Smooth muscle cell (in vitro differentiated cells): ENCODE measurements around the gene ZBED3. TPM values are rescaled to one million over a fixed set of nuclear protein-coding genes. Genes with fewer than 3 reads are reported as not detected.

Source experiments
- DNase-seq: peaks from one replicate; lab custom pipeline; 2025; ENCODE audit not compliant: unreplicated experiment; lab: John Stamatoyannopoulos, UW
- H2AFZ ChIP-seq: fragments of 200-600 bp; sonication (generic); 2 replicates; pipeline ENCODE4 v1.6.0; 2016; ENCODE audit warnings: antibody characterized with exemption, low read depth, mild to moderate bottlenecking
- H3F3A ChIP-seq: fragments of 200-600 bp; sonication (generic); 2 replicates; pipeline ENCODE4 v1.6.0; 2017; ENCODE audit warnings: antibody characterized with exemption, low read depth
- H3K27ac ChIP-seq: fragments of 200-600 bp; sonication (generic); 2 replicates; pipeline ENCODE4 v1.5.1; 2016; ENCODE audit warnings: low read depth, mild to moderate bottlenecking
- H3K27me3 ChIP-seq: fragments of 200-600 bp; sonication (generic); 2 replicates; pipeline ENCODE4 v1.6.1; 2016; ENCODE audit warnings: low read depth, mild to moderate bottlenecking
- H3K36me3 ChIP-seq: fragments of 200-600 bp; sonication (generic); 2 replicates; pipeline ENCODE4 v1.5.1; 2016; ENCODE audit warnings: low read depth
- H3K4me1 ChIP-seq: fragments of 200-600 bp; sonication (generic); 2 replicates; pipeline ENCODE4 v1.5.1; 2016; ENCODE audit warnings: low read depth
- H3K4me2 ChIP-seq: fragments of 200-600 bp; sonication (generic); 2 replicates; pipeline ENCODE4 v1.6.0; 2016; ENCODE audit warnings: mild to moderate bottlenecking
- H3K4me3 ChIP-seq: fragments of 200-600 bp; sonication (generic); 2 replicates; pipeline ENCODE4 v1.5.1; 2016; ENCODE audit warnings: mild to moderate bottlenecking
- H3K79me2 ChIP-seq: fragments of 200-600 bp; sonication (generic); 2 replicates; pipeline ENCODE4 v1.6.0; 2016; ENCODE audit warnings: low read depth, mild to moderate bottlenecking
- H3K9ac ChIP-seq: fragments of 200-600 bp; sonication (generic); 2 replicates; pipeline ENCODE4 v1.6.0; 2016; ENCODE audit warnings: low read depth
- H3K9me3 ChIP-seq: fragments of 200-600 bp; sonication (generic); replicated peaks from 2 replicates; pipeline ENCODE4 v1.5.1; 2016; ENCODE audit warnings: low read depth
- H4K20me1 ChIP-seq: fragments of 200-600 bp; sonication (generic); 2 replicates; pipeline ENCODE4 v1.6.0; 2016; ENCODE audit warnings: low read depth
- WGBS: methylation state at CpG from one replicate; pipeline ENCODE4 v1.1.7; 2016; ENCODE audit warnings: low lambda C conversion rate; 5-methylcytosine and 5-hydroxymethylcytosine counted together
- polyA plus RNA-seq: library from polyadenylated mRNA; unstranded; fragments of >200 nt; fragmentation: Nextera tagmentation; extraction: Ambion mirVana; gene quantifications from 2 replicates; pipeline ENCODE4 v1.2.1, GENCODE V29; 2016
- total RNA-seq: library from RNA; depleted of rRNA; stranded (reverse); fragments of >200 nt; gene quantifications from 2 replicates; pipeline ENCODE4 v1.2.3, GENCODE V29; 2014
- TF ChIP-seq, protein P1 (sequence below): fragments of 200-600 bp; sonication (generic); IDR thresholded peaks from 2 replicates; pipeline ENCODE4 v1.5.1; 2017; ENCODE audit warnings: borderline replicate concordance, mild to moderate bottlenecking, antibody characterized with exemption; ENCODE audit not compliant: insufficient read depth, poor library complexity, severe bottlenecking

The ZBED3 gene
- total and polyA plus RNA-seq, 2 experiments from 2014 or later = 1.6 to 4.8 TPM

DNA sequence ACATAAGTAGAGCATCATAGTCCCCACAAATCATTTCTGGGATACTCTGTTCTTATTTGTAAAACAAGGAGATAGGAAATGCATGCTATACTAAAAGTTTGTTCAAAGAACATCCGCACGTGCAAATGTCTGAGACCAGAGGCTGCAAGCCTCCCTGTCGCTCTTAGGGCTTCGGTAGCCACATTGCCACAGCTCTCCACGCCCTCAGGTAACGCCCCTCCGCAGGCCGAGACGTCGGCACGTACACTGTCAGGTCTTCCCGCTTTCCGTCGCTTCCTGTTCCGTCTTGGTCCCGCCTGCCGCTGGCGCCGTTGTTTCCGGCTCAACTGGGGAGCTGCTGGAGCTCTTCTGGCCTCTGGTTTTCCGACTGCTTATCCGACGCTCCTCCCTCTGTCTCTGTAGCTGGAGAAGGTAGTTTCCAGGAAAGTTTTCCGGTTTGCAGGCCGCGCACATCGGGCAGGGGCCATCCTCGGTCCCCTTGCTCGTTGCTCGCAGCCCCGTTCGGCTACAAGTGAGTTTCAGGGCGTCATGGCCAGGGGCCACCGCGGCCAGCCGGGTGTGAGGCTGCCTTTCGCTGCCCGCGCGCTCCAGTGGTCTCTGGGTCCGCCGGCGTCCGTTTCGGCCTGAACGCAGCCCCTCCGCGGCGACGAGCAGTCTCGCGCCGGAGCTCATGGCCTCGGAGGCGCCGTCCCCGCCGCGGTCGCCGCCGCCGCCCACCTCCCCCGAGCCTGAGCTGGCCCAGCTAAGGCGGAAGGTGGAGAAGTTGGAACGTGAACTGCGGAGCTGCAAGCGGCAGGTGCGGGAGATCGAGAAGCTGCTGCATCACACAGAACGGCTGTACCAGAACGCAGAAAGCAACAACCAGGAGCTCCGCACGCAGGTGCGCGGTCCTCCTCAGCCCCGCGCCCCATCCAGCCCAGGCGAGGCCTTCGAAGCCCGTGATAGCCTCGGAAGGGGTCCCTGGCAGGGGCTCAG lies 56.7 kb downstream of the ZBED3 start, which contains the start of gene AGGF1:
Gene AGGF1 (plus strand): TSS at position 308 of the 975 bp plus-strand sequence. CDS start 363 bp downstream, at position 671.
- H3K4me2 ChIP-seq = peak within 1 kb of the TSS; percentile 100
- H3K9me3 ChIP-seq = no peaks in the 10 kb centered on the region
- TF ChIP-seq, protein P1, sequence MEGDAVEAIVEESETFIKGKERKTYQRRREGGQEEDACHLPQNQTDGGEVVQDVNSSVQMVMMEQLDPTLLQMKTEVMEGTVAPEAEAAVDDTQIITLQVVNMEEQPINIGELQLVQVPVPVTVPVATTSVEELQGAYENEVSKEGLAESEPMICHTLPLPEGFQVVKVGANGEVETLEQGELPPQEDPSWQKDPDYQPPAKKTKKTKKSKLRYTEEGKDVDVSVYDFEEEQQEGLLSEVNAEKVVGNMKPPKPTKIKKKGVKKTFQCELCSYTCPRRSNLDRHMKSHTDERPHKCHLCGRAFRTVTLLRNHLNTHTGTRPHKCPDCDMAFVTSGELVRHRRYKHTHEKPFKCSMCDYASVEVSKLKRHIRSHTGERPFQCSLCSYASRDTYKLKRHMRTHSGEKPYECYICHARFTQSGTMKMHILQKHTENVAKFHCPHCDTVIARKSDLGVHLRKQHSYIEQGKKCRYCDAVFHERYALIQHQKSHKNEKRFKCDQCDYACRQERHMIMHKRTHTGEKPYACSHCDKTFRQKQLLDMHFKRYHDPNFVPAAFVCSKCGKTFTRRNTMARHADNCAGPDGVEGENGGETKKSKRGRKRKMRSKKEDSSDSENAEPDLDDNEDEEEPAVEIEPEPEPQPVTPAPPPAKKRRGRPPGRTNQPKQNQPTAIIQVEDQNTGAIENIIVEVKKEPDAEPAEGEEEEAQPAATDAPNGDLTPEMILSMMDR = no peak
- peaks cover 13% of the 10 kb centered on the region for H3K79me2 ChIP-seq
- no peaks in the 10 kb centered on the region for H3K27me3 ChIP-seq
- H3K27ac ChIP-seq = peak within 1 kb of the TSS; percentile 78
- peak within 1 kb of the TSS; percentile 87 for H3K9ac ChIP-seq
- peaks cover 10% of the 10 kb centered on the region for H3K4me1 ChIP-seq
- H4K20me1 ChIP-seq = peaks cover 11% of the 10 kb centered on the region
- peak; percentile 45 for DNase-seq
- WGBS = 4% methylated on average over 76 of the region's 82 CpGs
- H3K4me3 ChIP-seq = peak within 1 kb of the TSS; percentile 84
- H3K36me3 ChIP-seq = peaks cover 2% of the 10 kb centered on the region
- peak within 1 kb of the TSS; percentile 94 for H2AFZ ChIP-seq
- H3F3A ChIP-seq = no peaks in the 10 kb centered on the region

DNA sequence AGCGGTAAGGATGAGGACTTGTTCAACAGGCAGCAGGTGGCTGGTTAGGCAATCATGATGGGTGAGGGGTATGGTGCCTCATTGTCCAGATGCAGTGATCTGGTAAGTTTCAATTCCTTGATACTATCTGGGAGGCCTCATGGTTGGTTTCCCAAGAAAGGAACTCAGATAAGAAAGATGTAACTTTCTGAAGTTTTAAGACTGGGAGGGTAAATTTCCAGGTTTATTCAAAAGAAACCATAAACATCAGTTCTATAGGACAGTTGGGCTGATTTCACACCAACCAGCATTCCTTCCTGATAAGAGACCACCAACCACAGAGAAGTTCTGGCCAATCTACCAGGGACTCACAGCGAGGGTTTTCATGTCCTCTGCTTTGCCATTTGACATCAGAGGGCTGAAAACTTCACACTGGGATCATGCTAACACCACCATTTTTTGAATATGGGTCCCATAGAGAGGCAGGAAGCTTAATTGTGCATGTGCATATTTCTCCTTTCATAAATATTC lies 57.7 kb downstream of the ZBED3 start:
- Histone ChIP-seq H3K9ac (no peak overlapping the region), H3K79me2 (peaks cover 13% of the 10 kb centered on the region), H3K4me2 (peak overlapping the region; percentile 100), H3K4me1 (peaks cover 10% of the 10 kb centered on the region), H3K27me3 (no peaks in the 10 kb centered on the region), H2AFZ (peak overlapping the region; percentile 94), H3K36me3 (no peaks in the 10 kb centered on the region), H3F3A (no peaks in the 10 kb centered on the region), H3K27ac (peak overlapping the region; percentile 78), H3K9me3 (no peaks in the 10 kb centered on the region), H4K20me1 (peaks cover 11% of the 10 kb centered on the region), H3K4me3 (peak overlapping the region; percentile 84)
- 100% methylated on average over 2 of the region's 2 CpGs for WGBS
- TF ChIP-seq, protein P1 = no peak
- DNase-seq = no peak

DNA sequence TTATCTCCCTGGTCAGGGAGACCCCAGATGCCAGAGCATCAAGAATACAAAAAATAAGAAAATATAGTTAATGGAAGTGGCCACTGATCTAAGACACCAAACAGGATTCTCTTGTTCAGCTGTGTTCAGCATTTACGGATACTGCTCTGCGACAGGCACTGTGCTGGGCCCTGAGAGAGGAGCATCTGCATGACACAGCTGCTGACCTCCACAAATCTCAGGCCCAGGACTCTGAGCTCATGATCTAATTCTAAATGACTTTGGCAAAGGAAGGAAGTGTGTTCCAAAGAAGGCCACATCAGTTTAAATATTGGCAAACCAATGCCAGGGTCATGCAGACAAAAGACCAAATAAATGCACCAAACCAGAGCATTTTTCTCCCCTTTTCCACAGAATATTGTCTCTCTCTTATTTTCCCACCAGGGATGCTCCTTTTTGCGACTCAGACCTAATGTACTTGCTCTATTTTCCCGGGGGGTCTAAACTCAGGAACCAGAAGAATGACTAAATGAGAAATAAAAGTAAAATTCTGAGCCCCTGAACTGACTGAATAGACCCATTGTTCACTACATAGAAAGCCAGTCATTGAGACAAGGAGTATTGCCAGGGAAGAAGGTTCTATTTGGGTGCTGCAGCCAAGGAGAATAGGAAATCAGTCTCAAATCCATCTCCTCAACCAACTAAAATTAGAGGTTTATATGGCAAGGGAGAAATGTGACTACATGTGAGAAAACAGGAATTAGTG lies 58.3 kb downstream of the ZBED3 start:
- 93% methylated on average over 4 of the region's 4 CpGs for WGBS
- Histone ChIP-seq H3K9ac (no peak overlapping the region), H3K4me3 (no peak overlapping the region), H3K27ac (no peak overlapping the region), H3F3A (no peaks in the 10 kb centered on the region), H3K4me2 (no peak overlapping the region), H3K79me2 (peaks cover 13% of the 10 kb centered on the region), H4K20me1 (peaks cover 10% of the 10 kb centered on the region), H3K4me1 (peaks cover 10% of the 10 kb centered on the region), H2AFZ (no peak overlapping the region), H3K36me3 (no peaks in the 10 kb centered on the region), H3K27me3 (no peaks in the 10 kb centered on the region), H3K9me3 (no peaks in the 10 kb centered on the region)
- TF ChIP-seq, protein P1 = no peak
- no peak for DNase-seq
